Astrocyte (in vitro differentiated cells and primary cell): Measurements from ENCODE around the gene NCAPG.

Experiments used
- EZH2 ChIP-seq: IDR thresholded peaks from 2 replicates; pipeline ENCODE4 v1.6.1; 2012; ENCODE audit warnings: mild to moderate bottlenecking, low read length, inconsistent platforms; ENCODE audit not compliant: insufficient read depth
- TF ChIP-seq, protein P1 (sequence below): IDR thresholded peaks from 2 replicates; pipeline ENCODE4 v1.5.1; 2011; ENCODE audit warnings: low read depth, mild to moderate bottlenecking, inconsistent platforms, low read length, moderate library complexity; ENCODE audit not compliant: insufficient read depth

GRCh38 chr4:17761062-17761461 is 49.7 kb upstream of the NCAPG start:
- TF ChIP-seq, protein P1, sequence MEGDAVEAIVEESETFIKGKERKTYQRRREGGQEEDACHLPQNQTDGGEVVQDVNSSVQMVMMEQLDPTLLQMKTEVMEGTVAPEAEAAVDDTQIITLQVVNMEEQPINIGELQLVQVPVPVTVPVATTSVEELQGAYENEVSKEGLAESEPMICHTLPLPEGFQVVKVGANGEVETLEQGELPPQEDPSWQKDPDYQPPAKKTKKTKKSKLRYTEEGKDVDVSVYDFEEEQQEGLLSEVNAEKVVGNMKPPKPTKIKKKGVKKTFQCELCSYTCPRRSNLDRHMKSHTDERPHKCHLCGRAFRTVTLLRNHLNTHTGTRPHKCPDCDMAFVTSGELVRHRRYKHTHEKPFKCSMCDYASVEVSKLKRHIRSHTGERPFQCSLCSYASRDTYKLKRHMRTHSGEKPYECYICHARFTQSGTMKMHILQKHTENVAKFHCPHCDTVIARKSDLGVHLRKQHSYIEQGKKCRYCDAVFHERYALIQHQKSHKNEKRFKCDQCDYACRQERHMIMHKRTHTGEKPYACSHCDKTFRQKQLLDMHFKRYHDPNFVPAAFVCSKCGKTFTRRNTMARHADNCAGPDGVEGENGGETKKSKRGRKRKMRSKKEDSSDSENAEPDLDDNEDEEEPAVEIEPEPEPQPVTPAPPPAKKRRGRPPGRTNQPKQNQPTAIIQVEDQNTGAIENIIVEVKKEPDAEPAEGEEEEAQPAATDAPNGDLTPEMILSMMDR, result no peak
- TF ChIP-seq EZH2, result no peak
